Pancreas (tissue), 10 donors: ENCODE data around the gene KCNMA1. TPM values are rescaled to one million over a fixed set of nuclear protein-coding genes. Genes with fewer than 3 reads are reported as not detected.
A peak's percentile ranks its signal among the peaks of the same experiment; 100 is the strongest.

ENCODE experiments used
- ATAC-seq, 4 donors: fragments of 200-7000 bp; cut with Tn5 transposase; one replicate each; pipeline versions ENCODE4 v1.8.0 to v1.9.1; 2020; ENCODE audit warnings: mild to moderate bottlenecking in 4 of 4, moderate library complexity in 4 of 4
- DNase-seq, 6 donors: peaks; one replicate each; pipeline ENCODE4 v3.0.0-alpha.2; 2020
- FAIRE-seq: peaks from 2 replicates; lab custom pipeline; 2012; peaks lifted over from hg19 to GRCh38; lab: Jason Lieb, UNC
- H3K27ac ChIP-seq, 4 donors: fragments of 200-600 bp; sonication (generic); 1 replicate in 3 of 4; 2 replicates in 1 of 4; pipeline versions ENCODE4 v1.5.0 to v1.8.0; 2020
- H3K27me3 ChIP-seq, 4 donors: fragments of 200-600 bp; one replicate each; pipeline ENCODE4 v1.8.0; 2021
- H3K36me3 ChIP-seq, 3 donors: fragments of 200-600 bp; sonication (generic) in 1 of 3; one replicate each; pipeline versions ENCODE4 v1.5.0 to v1.8.0; 2020 to 2021
- H3K4me1 ChIP-seq, 3 donors: fragments of 200-600 bp; one replicate each; pipeline ENCODE4 v1.8.0; 2021
- H3K4me3 ChIP-seq, 4 donors: fragments of 200-600 bp; sonication (generic) in 2 of 4; one replicate each; pipeline versions ENCODE4 v1.5.0 to v1.8.0; 2020 to 2021
- H3K9me3 ChIP-seq, 4 donors: fragments of 200-600 bp; one replicate each; pipeline ENCODE4 v1.8.0; 2021
- WGBS, 2 donors: extraction: QIAGEN DNeasy Blood & Tissue Kit; methylation state at CpG; one replicate each; pipeline ENCODE4 v1.1.7; 2013; 5-methylcytosine and 5-hydroxymethylcytosine counted together
- intact Hi-C, 3 donors: fragments of 100-400 bp; cut with DNase I; formaldehyde crosslinking; loops; one replicate each; pipeline versions ENCODE4 v1.11.1 to v1.14.2; 2022
- polyA plus RNA-seq, 2 donors: library from polyadenylated mRNA; stranded (reverse); fragments of 200-250 nt; gene quantifications; one replicate each; pipeline ENCODE4 v1.2.3, GENCODE V29; 2013
- total RNA-seq, 6 donors: library from RNA; stranded (reverse); fragmentation: NEBNext Ultra II Directional in 4 of 6; extraction: Animal tissue kit (Norgen Biotek cat#: 25700) in 4 of 6; gene quantifications; one replicate each; pipeline versions ENCODE4 v1.2.1 to v1.2.4, GENCODE V29; 2021 to 2023
- TF ChIP-seq, protein P1 (sequence below), 4 donors: fragments of 200-600 bp; sonication (generic) in 3 of 4; IDR thresholded peaks; one replicate each; pipeline versions ENCODE4 v1.5.0 to v1.8.0; 2021; ENCODE audit warnings: antibody characterized with exemption in 4 of 4
- donor health status: healthy with polysubstance abuse.
- donor health status: DM: no; HTN: no; CAD: no; lungs with moderate emphysema.
- donor health status: DM: no; HTN: no; CAD: no.
- donor health status: control.
- donor health status: control.
- donor health status: Bipolar disorder and iron deficiency.
- donor health status: DM: yes; HTN: yes; CAD: no.
- donor health status: DM: no; HTN: no; CAD: no.
- donor health status: DM: no; HTN: no; CAD: no.
- donor health status: DM: yes; HTN: yes; CAD: no.

Gene KCNMA1
- total and polyA plus RNA-seq, 8 donors, result 3.5 to 19.4 (median 9.3) TPM

GRCh38 chr10:77501152-77501845 is 136.3 kb downstream of the KCNMA1 start:
- TF ChIP-seq, protein P1, sequence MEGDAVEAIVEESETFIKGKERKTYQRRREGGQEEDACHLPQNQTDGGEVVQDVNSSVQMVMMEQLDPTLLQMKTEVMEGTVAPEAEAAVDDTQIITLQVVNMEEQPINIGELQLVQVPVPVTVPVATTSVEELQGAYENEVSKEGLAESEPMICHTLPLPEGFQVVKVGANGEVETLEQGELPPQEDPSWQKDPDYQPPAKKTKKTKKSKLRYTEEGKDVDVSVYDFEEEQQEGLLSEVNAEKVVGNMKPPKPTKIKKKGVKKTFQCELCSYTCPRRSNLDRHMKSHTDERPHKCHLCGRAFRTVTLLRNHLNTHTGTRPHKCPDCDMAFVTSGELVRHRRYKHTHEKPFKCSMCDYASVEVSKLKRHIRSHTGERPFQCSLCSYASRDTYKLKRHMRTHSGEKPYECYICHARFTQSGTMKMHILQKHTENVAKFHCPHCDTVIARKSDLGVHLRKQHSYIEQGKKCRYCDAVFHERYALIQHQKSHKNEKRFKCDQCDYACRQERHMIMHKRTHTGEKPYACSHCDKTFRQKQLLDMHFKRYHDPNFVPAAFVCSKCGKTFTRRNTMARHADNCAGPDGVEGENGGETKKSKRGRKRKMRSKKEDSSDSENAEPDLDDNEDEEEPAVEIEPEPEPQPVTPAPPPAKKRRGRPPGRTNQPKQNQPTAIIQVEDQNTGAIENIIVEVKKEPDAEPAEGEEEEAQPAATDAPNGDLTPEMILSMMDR (IDR thresholded peaks at IDR 0.05), result no peak
- H3K4me3 ChIP-seq, result no peak overlapping the region
- ATAC-seq (no peak), DNase-seq (no peak), FAIRE-seq (no peak)
- intact Hi-C loops, result no loop called here
- no peak overlapping the region for H3K27ac ChIP-seq
- H3K4me1 ChIP-seq, result peaks cover 11 to 15% (median 11%) of the 10 kb centered on the region in 3 donors
- H3K36me3 ChIP-seq, result no peaks in the 10 kb centered on the region
- no peaks in the 10 kb centered on the region for H3K9me3 ChIP-seq
- WGBS, 2 donors, result 62 to 77% methylated on average over 7 of the region's 7 CpGs
- H3K27me3 ChIP-seq, result no peaks in the 10 kb centered on the region

- H3K27me3 ChIP-seq, result no peaks in the 10 kb centered on the region
- peaks cover 11 to 15% (median 11%) of the 10 kb centered on the region in 3 donors for H3K4me1 ChIP-seq
- no peak for ATAC-seq
- H3K27ac ChIP-seq, result no peak overlapping the region
- DNase-seq, result no peak
- TF ChIP-seq, protein P1 (IDR thresholded peaks at IDR 0.05), result no peak
- 93 to 94% methylated on average over 4 of the region's 4 CpGs for WGBS, 2 donors
- no peak for FAIRE-seq
- intact Hi-C loops, result no loop called here
- H3K36me3 ChIP-seq, result no peaks in the 10 kb centered on the region
- no peak overlapping the region for H3K4me3 ChIP-seq
- no peaks in the 10 kb centered on the region for H3K9me3 ChIP-seq
These were observed 136.9 kb downstream of the KCNMA1 start for GRCh38 chr10:77500754-77501151.

DNA sequence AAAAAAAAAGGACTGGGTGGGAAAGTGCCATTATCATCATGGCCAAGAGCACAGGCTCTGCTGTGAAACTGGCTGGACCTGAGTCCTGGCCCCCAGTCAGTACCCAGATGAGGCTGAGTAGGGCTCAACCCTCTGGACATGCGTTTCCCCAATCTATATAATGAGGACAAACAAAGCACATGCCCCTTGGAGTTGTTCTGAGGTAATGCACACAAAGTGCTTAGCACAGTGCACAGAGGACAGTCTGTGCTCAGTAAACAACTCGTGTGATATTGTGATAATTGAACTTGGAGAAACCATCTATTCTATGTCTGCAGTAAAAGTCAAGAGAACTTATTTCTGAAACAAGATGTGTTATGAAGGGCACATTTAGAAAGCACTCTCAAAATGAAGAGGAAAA is 138.8 kb downstream of the KCNMA1 start:
- ATAC-seq (peak; percentile 11 to 35 (median 17)), FAIRE-seq (no peak), DNase-seq (no peak)
- Histone ChIP-seq H3K4me3 (no peak overlapping the region), H3K27me3 (no peaks in the 10 kb centered on the region), H3K36me3 (no peaks in the 10 kb centered on the region), H3K9me3 (no peaks in the 10 kb centered on the region), H3K27ac (peak overlapping the region in 2 of 4 donors; percentile 20 to 36), H3K4me1 (peaks cover 11 to 15% (median 11%) of the 10 kb centered on the region in 3 donors)
- intact Hi-C loops, result no loop called here
- WGBS, 2 donors, result 27 to 42% methylated on average over 2 of the region's 2 CpGs
- TF ChIP-seq, protein P1 (IDR thresholded peaks at IDR 0.05), result no peak

- Histone ChIP-seq H3K27me3 (no peaks in the 10 kb centered on the region), H3K4me3 (no peak overlapping the region), H3K36me3 (no peaks in the 10 kb centered on the region), H3K4me1 (peaks cover 11 to 15% (median 11%) of the 10 kb centered on the region in 3 donors), H3K9me3 (no peaks in the 10 kb centered on the region), H3K27ac (peak overlapping the region; percentile 20 to 44 (median 36))
- FAIRE-seq (no peak), ATAC-seq (peak; percentile 77 to 96 (median 92)), DNase-seq (peak in 5 of 6 donors; percentile 72 to 89 (median 84))
- intact Hi-C loops, result no loop called here
- TF ChIP-seq, protein P1 (IDR thresholded peaks at IDR 0.05), result no peak
- 8 to 9% methylated on average over 1 of the region's 1 CpG for WGBS, 2 donors
These were observed 139.4 kb downstream of the KCNMA1 start for GRCh38 chr10:77498210-77498609.

- Histone ChIP-seq H3K36me3 (no peaks in the 10 kb centered on the region), H3K27ac (peak overlapping the region; percentile 20 to 44 (median 36)), H3K4me3 (no peak overlapping the region), H3K27me3 (no peaks in the 10 kb centered on the region), H3K4me1 (peaks cover 11 to 15% (median 11%) of the 10 kb centered on the region in 3 donors), H3K9me3 (no peaks in the 10 kb centered on the region)
- DNase-seq, result no peak
- TF ChIP-seq, protein P1 (IDR thresholded peaks at IDR 0.05), result no peak
- intact Hi-C loops, result no loop called here
- peak in 3 of 4 donors; percentile 12 to 29 (median 13) for ATAC-seq
- no peak for FAIRE-seq
These were observed 139.9 kb downstream of the KCNMA1 start for GRCh38 chr10:77497748-77498147.
